ENCODE data around the gene DNAJC25. TPM values are rescaled to one million over a fixed set of nuclear protein-coding genes. Genes with fewer than 3 reads are reported as not detected.

Gene DNAJC25
- total RNA-seq, 1 donor from 2014 or later: 6.6 TPM

- ATAC-seq: no peak
- Histone ChIP-seq H3K36me3 (no peaks in the 10 kb centered on the region), H3K27ac (no peak overlapping the region), H3K9me3 (no peaks in the 10 kb centered on the region), H3K4me1 (no peaks in the 10 kb centered on the region), H3K4me3 (no peak overlapping the region), H3K27me3 (no peaks in the 10 kb centered on the region)
- no peak for DNase-seq
- intact Hi-C loops (cut with DNase I): no loop called here
- TF ChIP-seq CTCF (IDR thresholded peaks at IDR 0.05): no peak
Measured at GRCh38 chr9:111696796-111697195, 65.7 kb downstream of the DNAJC25 start.

GRCh38 chr9:111700776-111701175 lies 69.6 kb downstream of the DNAJC25 start:
- H3K4me3 ChIP-seq: no peak overlapping the region
- no peaks in the 10 kb centered on the region for H3K27me3 ChIP-seq
- intact Hi-C loops (cut with DNase I): no loop called here
- H3K36me3 ChIP-seq: no peaks in the 10 kb centered on the region
- no peak for TF ChIP-seq CTCF (IDR thresholded peaks at IDR 0.05)
- no peak for DNase-seq
- no peak for ATAC-seq
- no peaks in the 10 kb centered on the region for H3K9me3 ChIP-seq
- no peak overlapping the region for H3K27ac ChIP-seq
- H3K4me1 ChIP-seq: no peaks in the 10 kb centered on the region

Other genes starting within 250 kb of the DNAJC25 start
- 84.9 TPM for gene ECPAS, start 147.0 kb upstream of the DNAJC25 start, total RNA-seq
- 8.7 TPM for gene ZNF483, start 106.2 kb upstream of the DNAJC25 start, total RNA-seq
- 38.0 TPM for gene PTGR1, start 31.7 kb upstream of the DNAJC25 start, total RNA-seq
- gene GNG10, start 30.3 kb downstream of the DNAJC25 start, total RNA-seq: 33.4 TPM
- gene SHOC1, start 163.6 kb downstream of the DNAJC25 start, total RNA-seq: not detected